ENCODE results near the gene IRAK2. TPM values are rescaled to one million over a fixed set of nuclear protein-coding genes. Genes with fewer than 3 reads are reported as not detected.

IRAK2 gene
- total RNA-seq, 1 experiment from 2014 or later: 0.61 TPM

DNA sequence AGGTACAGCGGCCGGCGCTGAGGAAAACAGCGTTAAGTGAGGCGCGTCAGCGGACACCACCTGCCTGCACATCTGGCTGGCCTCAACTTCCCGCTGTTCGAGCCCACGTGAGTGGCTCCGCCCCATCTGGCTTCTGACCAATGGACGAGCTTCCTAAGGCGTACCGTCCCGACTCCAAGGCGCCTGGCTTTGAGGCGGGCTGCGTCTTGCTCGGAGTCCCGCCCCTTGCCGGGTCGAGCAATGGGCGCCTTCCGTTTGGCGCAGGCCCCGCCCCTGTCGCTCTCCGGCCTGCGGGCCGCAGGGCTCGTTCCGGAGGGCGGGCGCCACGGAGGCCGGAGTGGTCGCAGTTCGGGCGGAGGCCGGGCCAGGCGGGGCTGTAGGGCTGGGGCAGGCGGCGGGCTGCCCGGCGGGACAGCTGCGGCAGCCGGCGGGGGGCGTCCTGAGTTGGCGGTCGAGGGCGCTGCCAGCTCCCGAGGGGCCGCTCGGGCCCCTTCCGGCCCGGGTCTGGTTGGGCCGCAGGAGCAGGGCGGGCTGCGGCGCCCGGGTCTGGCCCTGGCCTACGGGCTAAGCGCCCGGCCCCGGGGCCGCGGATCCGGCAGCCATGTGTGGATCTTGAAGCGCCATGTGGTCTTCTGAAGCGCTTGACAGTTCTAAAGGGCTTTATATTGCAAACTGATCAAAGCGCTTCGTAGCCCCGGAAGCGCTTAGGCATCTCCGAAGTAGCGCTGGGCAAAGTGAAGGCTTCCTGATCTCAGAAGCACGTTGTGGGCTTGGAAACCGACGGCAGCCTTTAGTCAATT, 83.7 kb downstream of the IRAK2 start, which contains the start of gene TATDN2:
TATDN2 (plus strand) TSS at position 276 of the 800 bp plus-strand sequence. CDS start 742 bp downstream, outside the sequence.
- Histone ChIP-seq H4K8ac (replicated peaks; ENCODE audit: insufficient read length, low read depth, low read length) (no peak within 1 kb of the TSS), H2BK5ac (ENCODE audit: insufficient read length, low read length) (no peak within 1 kb of the TSS), H2AK5ac (ENCODE audit: insufficient read length, low read length) (no peak within 1 kb of the TSS), H3K27ac (ENCODE audit: insufficient read length, low read depth, low read length) (no peak within 1 kb of the TSS), H3K56ac (ENCODE audit: insufficient read length, low read depth, low read length) (no peak within 1 kb of the TSS), H3K27me3 (ENCODE audit: insufficient read depth, low read length) (no peaks in the 10 kb centered on the region), H3T11ph (ENCODE audit: low read length) (no peak within 1 kb of the TSS), H3K79me2 (ENCODE audit: insufficient read depth, low read length) (peaks cover 8% of the 10 kb centered on the region; the same call in 1 of the 2 replicates), H3K9ac (ENCODE audit: extremely low read depth, insufficient read length, low read length) (peak within 1 kb of the TSS; percentile 74), H3K18ac (ENCODE audit: insufficient read length, low read depth, low read length) (peak within 1 kb of the TSS; percentile 22), H3K4me2 (ENCODE audit: insufficient read depth, insufficient read length, low read length) (peak within 1 kb of the TSS; percentile 88), H3K4me1 (ENCODE audit: insufficient read depth, low read length) (peaks cover 3% of the 10 kb centered on the region; the same call in 1 of the 2 replicates), H3K23ac (ENCODE audit: insufficient read length, low read depth, low read length) (no peak within 1 kb of the TSS), H3K23me2 (ENCODE audit: insufficient read length, low read depth, low read length, poor library complexity, severe bottlenecking) (peaks cover 13% of the 10 kb centered on the region), H3K4ac (ENCODE audit: low read depth, low read length) (no peak within 1 kb of the TSS), H2BK15ac (ENCODE audit: low read depth, low read length) (no peak within 1 kb of the TSS), H3K14ac (ENCODE audit: insufficient read depth, low read length) (peak within 1 kb of the TSS; percentile 51), H3K79me1 (ENCODE audit: insufficient read depth, low read depth, low read length, poor library complexity, severe bottlenecking) (no peaks in the 10 kb centered on the region), H4K91ac (ENCODE audit: insufficient read length, low read depth, low read length) (peak within 1 kb of the TSS; percentile 7), H2BK12ac (ENCODE audit: insufficient read length, low read depth, low read length) (no peak within 1 kb of the TSS), H2BK120ac (ENCODE audit: low read depth, low read length, poor library complexity, severe bottlenecking) (no peak within 1 kb of the TSS), H2AFZ (ENCODE audit: low read length) (no peak within 1 kb of the TSS), H2BK20ac (ENCODE audit: low read depth, low read length, poor library complexity, severe bottlenecking) (no peak within 1 kb of the TSS), H3K9me3 (ENCODE audit: control insufficient read depth, low read depth, low read length) (no peaks in the 10 kb centered on the region), H4K20me1 (ENCODE audit: control insufficient read depth, insufficient read depth, insufficient read length) (no peaks in the 10 kb centered on the region), H4K5ac (ENCODE audit: insufficient read length, low read depth, low read length) (no peak within 1 kb of the TSS)
- Mint-ChIP-seq H3K9me3 (peaks cover 33 to 34% of the 10 kb centered on the region in 2 experiments), H3K4me3 (peak within 1 kb of the TSS; percentile 83 to 94), H3K36me3 (ENCODE audit: insufficient read depth in 1 of 3, low read depth in 3 of 3) (peaks cover 33 to 52% (median 42%) of the 10 kb centered on the region in 3 experiments), H3K27me3 (ENCODE audit: low read depth) (peaks cover 17% of the 10 kb centered on the region), H3K4me1 (peaks cover 24 to 26% of the 10 kb centered on the region in 2 experiments), H3K27ac (peak within 1 kb of the TSS; percentile 73 to 94 (median 77))
- DNase-seq: peak; percentile 99
- TF ChIP-seq, protein P1, sequence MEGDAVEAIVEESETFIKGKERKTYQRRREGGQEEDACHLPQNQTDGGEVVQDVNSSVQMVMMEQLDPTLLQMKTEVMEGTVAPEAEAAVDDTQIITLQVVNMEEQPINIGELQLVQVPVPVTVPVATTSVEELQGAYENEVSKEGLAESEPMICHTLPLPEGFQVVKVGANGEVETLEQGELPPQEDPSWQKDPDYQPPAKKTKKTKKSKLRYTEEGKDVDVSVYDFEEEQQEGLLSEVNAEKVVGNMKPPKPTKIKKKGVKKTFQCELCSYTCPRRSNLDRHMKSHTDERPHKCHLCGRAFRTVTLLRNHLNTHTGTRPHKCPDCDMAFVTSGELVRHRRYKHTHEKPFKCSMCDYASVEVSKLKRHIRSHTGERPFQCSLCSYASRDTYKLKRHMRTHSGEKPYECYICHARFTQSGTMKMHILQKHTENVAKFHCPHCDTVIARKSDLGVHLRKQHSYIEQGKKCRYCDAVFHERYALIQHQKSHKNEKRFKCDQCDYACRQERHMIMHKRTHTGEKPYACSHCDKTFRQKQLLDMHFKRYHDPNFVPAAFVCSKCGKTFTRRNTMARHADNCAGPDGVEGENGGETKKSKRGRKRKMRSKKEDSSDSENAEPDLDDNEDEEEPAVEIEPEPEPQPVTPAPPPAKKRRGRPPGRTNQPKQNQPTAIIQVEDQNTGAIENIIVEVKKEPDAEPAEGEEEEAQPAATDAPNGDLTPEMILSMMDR (conservative IDR thresholded peaks at IDR 0.05): no peak
- no CpG with 5 or more reads among the region's 80 CpGs for WGBS (ENCODE audit: extremely low coverage, insufficient read length, low lambda C conversion rate)

Measured in H9 (cell line).